OCI-LY7 (cell line): ENCODE data around the gene MACROH2A1. TPM values are rescaled to one million over a fixed set of nuclear protein-coding genes. Genes with fewer than 3 reads are reported as not detected.

ENCODE experiments used
- BruUV-seq: library from RNA; stranded (reverse); fragments of 400-500 nt; replicated peaks from 2 replicates; lab custom pipeline; 2021; lab: Mats Ljungman, UMichigan
- CTCF ChIA-PET: fragments of 300-600 bp; sonication (Branson Sonifier 250); formaldehyde crosslinking; loops from one replicate; lab custom pipeline; 2022; ENCODE audit warnings: antibody characterized with exemption; ENCODE audit not compliant: unreplicated experiment; lab: Charles Lee
- POLR2A ChIA-PET: fragments of 300-600 bp; sonication (Branson Sonifier 250); formaldehyde crosslinking; loops from one replicate; lab custom pipeline; 2022; ENCODE audit warnings: antibody characterized with exemption; lab: Charles Lee
- DNase-seq: peaks from one replicate; pipeline ENCODE4 v3.0.0-alpha.2; 2015; ENCODE audit warnings: low spot score
- H2AFZ ChIP-seq: fragments of 200-600 bp; sonication (generic), shearing (Covaris generic); 2 replicates; pipeline ENCODE4 v1.6.1; 2014; ENCODE audit warnings: mild to moderate bottlenecking, antibody characterized with exemption, low read length, moderate library complexity
- H3K27ac ChIP-seq: fragments of 200-600 bp; sonication (generic); 2 replicates; pipeline ENCODE4 v1.5.1; 2014; ENCODE audit warnings: mixed run types, low read depth, mild to moderate bottlenecking, moderate library complexity, low read length, inconsistent platforms; ENCODE audit not compliant: poor library complexity, severe bottlenecking
- H3K36me3 ChIP-seq: fragments of 200-600 bp; sonication (generic); 2 replicates; pipeline ENCODE4 v1.6.1; 2014; ENCODE audit warnings: mild to moderate bottlenecking, antibody characterized with exemption, low read length, moderate library complexity, mixed read lengths; ENCODE audit not compliant: insufficient read depth
- H3K4me1 ChIP-seq: fragments of 200-600 bp; sonication (generic); 2 replicates; pipeline ENCODE4 v1.5.1; 2014; ENCODE audit warnings: mild to moderate bottlenecking, low read length; ENCODE audit not compliant: insufficient read depth, poor library complexity, severe bottlenecking
- H3K4me2 ChIP-seq: fragments of 200-600 bp; sonication (generic); 2 replicates; pipeline ENCODE4 v1.6.1; 2014; ENCODE audit warnings: mild to moderate bottlenecking, low read length
- H3K4me3 ChIP-seq: fragments of 200-600 bp; sonication (generic); 2 replicates; pipeline ENCODE4 v1.5.1; 2014; ENCODE audit warnings: mild to moderate bottlenecking, low read depth, low read length; ENCODE audit not compliant: poor library complexity, severe bottlenecking
- H3K79me2 ChIP-seq: fragments of 200-600 bp; sonication (generic); 2 replicates; pipeline ENCODE4 v1.6.1; 2016; ENCODE audit warnings: low read depth, mild to moderate bottlenecking, low read length, moderate library complexity, mixed read lengths; ENCODE audit not compliant: insufficient read depth
- H3K9me2 ChIP-seq: fragments of 200-600 bp; sonication (generic); 2 replicates; pipeline ENCODE4 v1.6.1; 2016; ENCODE audit warnings: mild to moderate bottlenecking, low read length, mixed read lengths; ENCODE audit not compliant: insufficient read depth
- H3K9me3 ChIP-seq: fragments of 200-600 bp; sonication (generic); 2 replicates; pipeline ENCODE4 v1.6.1; 2014; ENCODE audit warnings: mild to moderate bottlenecking, mixed run types, low read length, mixed read lengths
- H4K20me1 ChIP-seq: fragments of 200-600 bp; sonication (generic); 2 replicates; pipeline ENCODE4 v1.6.1; 2014; ENCODE audit warnings: mild to moderate bottlenecking, antibody characterized with exemption, low read length, moderate library complexity, mixed read lengths; ENCODE audit not compliant: insufficient read depth
- CTCF ChIP-seq: fragments of 200-600 bp; sonication (generic); conservative IDR thresholded peaks from 2 replicates; pipeline ENCODE4 v1.5.1; 2014; ENCODE audit warnings: mild to moderate bottlenecking, antibody characterized with exemption, low read length, moderate library complexity, mixed read lengths
- EZH2phosphoT487 ChIP-seq: fragments of 200-600 bp; sonication (generic); IDR thresholded peaks from 2 replicates; pipeline ENCODE4 v1.6.1; 2018; ENCODE audit warnings: low read depth, borderline replicate concordance, mild to moderate bottlenecking, mixed run types, antibody characterized with exemption, low read length, moderate library complexity, mixed read lengths
- intact Hi-C: fragments of 100-400 bp; cut with micrococcal nuclease; formaldehyde crosslinking; loops from one replicate; pipeline ENCODE4 v1.10.0; 2022; ENCODE audit not compliant: unreplicated experiment
- total RNA-seq, 2 experiments: library from RNA; depleted of rRNA in 1 of 2; stranded (reverse); fragments of >200 nt in 1 of 2; shearing (Covaris generic) in 1 of 2; gene quantifications; 2 replicates each; pipeline ENCODE4 v1.2.3, GENCODE V29; 2014 to 2022

MACROH2A1 gene
- total RNA-seq, 2 experiments from 2014 or later: 271 to 356 TPM

- no peaks in the 10 kb centered on the region for H3K9me3 ChIP-seq
- no peaks in the 10 kb centered on the region for H3K36me3 ChIP-seq
- H3K4me2 ChIP-seq: no peak overlapping the region
- H4K20me1 ChIP-seq: no peaks in the 10 kb centered on the region
- H3K9me2 ChIP-seq: no peaks in the 10 kb centered on the region
- no peak overlapping the region for H3K27ac ChIP-seq
- ChIA-PET CTCF (no interaction called here), POLR2A (no interaction called here)
- DNase-seq: no peak
- H2AFZ ChIP-seq: no peak overlapping the region
- no peaks in the 10 kb centered on the region for H3K4me1 ChIP-seq
- H3K79me2 ChIP-seq: no peaks in the 10 kb centered on the region
- BruUV-seq: no TSS peak
- intact Hi-C loops: no loop called here
- no peak overlapping the region for H3K4me3 ChIP-seq
- no peak for TF ChIP-seq EZH2phosphoT487
- TF ChIP-seq CTCF: no peak
These were observed 86.6 kb downstream of the MACROH2A1 start for GRCh38 chr5:135312255-135312935.

- Histone ChIP-seq H3K36me3 (no peaks in the 10 kb centered on the region), H3K4me2 (no peak overlapping the region), H3K4me3 (no peak overlapping the region), H3K27ac (no peak overlapping the region), H2AFZ (no peak overlapping the region), H3K9me2 (no peaks in the 10 kb centered on the region), H3K4me1 (no peaks in the 10 kb centered on the region), H3K79me2 (no peaks in the 10 kb centered on the region), H4K20me1 (no peaks in the 10 kb centered on the region), H3K9me3 (no peaks in the 10 kb centered on the region)
- intact Hi-C loops: no loop called here
- no TSS peak for BruUV-seq
- CTCF ChIA-PET: no interaction called here
- POLR2A ChIA-PET: no interaction called here
- TF ChIP-seq EZH2phosphoT487 (no peak), CTCF (no peak)
- no peak for DNase-seq
These were observed 88.6 kb downstream of the MACROH2A1 start for GRCh38 chr5:135310328-135310989.
